HG02678 (cell line): ENCODE data around the gene CACNA2D1.

ENCODE experiments used
- ATAC-seq: cut with Tn5 transposase; IDR thresholded peaks from one replicate; pipeline ENCODE4 v1.9.1; 2021; ENCODE audit warnings: mild to moderate bottlenecking, moderate library complexity; ENCODE audit not compliant: unreplicated experiment

The CACNA2D1 gene

GRCh38 chr7:82012453-82012852 is 431.1 kb downstream of the CACNA2D1 start:
- ATAC-seq = no peak

DNA sequence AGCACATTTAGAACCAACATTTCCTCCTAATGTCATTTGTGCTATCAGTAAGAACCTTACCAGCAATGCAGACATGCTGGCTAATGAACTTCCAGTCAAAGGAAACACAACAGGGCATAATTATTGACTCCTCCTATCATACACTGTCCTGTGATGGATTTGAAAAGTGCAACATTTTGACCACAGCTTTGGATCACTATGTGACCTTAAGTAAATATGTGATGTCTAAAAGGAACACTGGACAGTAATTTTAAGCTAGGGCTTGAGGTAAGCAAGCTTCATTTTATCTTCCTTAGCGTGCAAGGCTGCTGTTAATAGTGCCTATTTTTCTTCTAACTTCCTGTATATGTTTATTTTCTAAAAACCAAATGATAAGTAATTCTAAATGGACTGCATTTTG is 433.2 kb downstream of the CACNA2D1 start:
- ATAC-seq = no peak

DNA sequence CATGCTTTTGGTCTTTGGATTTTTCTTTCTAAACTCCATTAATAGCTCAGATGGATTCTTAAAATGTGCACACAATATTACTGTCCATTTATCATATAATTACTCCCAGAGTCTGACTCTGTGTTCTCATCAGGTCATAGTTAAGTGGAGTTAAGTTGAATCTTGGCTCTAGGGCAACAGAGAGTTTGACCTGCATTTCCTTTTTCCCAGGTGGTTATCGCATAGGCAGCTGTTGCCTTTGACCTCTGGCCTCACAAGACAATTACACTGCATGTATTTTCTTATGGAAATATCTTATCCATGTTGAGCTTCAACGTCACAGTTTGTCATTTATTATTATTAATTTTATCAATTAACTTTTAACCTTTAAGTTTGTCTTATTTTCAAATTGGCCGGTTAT is 436.3 kb downstream of the CACNA2D1 start:
- no peak for ATAC-seq

DNA sequence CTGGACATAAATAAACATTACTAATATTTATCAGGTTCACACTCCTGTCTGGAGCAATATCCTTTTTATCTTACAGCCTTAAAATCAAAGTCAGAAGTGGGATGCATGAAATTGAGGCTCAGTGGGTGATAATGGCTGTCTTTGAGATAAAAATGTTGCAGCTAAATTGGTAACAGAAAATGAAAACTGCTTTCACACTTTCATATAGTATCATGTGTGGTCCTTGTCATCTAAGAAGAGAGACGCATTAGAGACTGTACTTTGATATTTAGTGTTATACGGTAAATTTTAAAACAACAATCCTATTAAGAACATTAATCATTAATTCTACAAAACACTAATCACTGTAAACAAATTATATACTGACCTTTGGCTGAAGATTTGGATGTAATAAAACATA is 438.5 kb downstream of the CACNA2D1 start:
- ATAC-seq = no peak

GRCh38 chr7:81993186-81993585 is 450.4 kb downstream of the CACNA2D1 start:
- ATAC-seq = no peak

DNA sequence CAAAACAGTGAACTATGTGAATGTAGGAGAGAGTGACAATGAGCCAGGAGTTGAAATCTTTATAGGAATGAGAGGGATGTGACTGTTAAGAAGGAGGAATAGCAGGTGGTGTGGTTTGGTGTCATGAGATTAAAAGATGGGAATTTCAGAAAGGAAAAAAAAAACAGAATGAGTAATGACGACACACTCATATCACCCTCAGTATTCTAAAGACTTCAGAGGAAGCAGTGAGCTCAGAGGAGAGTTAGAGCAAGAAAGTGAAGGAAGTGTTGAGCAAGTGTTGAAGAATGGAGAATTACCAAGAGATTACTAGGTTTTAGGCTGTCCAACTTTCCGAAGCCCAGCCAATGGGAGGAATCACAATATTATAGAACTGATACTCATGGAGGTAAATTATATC is 453.2 kb downstream of the CACNA2D1 start:
- ATAC-seq = no peak

- no peak for ATAC-seq
Measured at GRCh38 chr7:81986723-81987470, 456.7 kb downstream of the CACNA2D1 start.

- no peak for ATAC-seq
Measured at GRCh38 chr7:81983406-81983805, 460.2 kb downstream of the CACNA2D1 start.

GRCh38 chr7:81973117-81973516 is 470.5 kb downstream of the CACNA2D1 start:
- ATAC-seq = no peak

GRCh38 chr7:81960026-81960425 is 483.6 kb downstream of the CACNA2D1 start:
- no peak for ATAC-seq

DNA sequence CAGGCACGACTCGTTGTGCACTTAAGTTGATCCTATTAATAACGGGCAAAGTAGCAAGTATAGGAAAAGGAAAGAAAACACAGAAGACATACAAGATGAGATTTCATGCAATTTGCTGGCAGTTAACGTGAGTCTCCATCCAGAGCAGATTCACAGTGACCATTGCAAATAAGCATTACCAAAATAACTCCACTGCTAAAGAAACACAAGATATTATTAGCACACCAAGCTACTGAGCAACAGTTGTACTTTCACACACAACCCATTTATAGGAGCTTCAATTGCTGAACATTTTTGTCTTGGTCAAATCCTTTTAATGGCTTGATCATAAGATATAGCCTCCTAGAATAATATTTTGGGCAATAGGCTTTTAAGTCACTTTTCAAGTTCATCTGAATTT is 486.1 kb downstream of the CACNA2D1 start:
- no peak for ATAC-seq

DNA sequence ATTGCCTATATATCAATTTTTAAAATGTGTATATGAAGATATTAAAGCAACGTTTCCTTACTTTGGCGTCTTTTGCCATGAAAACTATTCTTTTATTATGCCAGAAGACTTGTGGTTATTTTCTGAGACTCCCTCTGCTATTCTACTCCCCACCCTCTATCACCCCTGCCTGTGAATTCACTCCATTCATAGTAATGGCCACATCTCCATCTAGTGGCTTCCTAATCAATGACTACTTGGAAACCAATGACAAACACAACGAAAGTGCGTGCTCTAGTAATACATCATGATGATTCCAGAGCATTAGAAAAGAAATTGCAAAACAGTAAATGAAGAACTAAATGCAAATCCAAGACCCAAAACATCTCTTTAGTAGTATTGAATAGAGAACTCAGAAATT is 487.1 kb downstream of the CACNA2D1 start:
- ATAC-seq = no peak

- no peak for ATAC-seq
Measured at GRCh38 chr7:81949306-81949705, 494.3 kb downstream of the CACNA2D1 start.

- no peak for ATAC-seq
Measured at GRCh38 chr7:81944058-81944457, 499.5 kb downstream of the CACNA2D1 start.

DNA sequence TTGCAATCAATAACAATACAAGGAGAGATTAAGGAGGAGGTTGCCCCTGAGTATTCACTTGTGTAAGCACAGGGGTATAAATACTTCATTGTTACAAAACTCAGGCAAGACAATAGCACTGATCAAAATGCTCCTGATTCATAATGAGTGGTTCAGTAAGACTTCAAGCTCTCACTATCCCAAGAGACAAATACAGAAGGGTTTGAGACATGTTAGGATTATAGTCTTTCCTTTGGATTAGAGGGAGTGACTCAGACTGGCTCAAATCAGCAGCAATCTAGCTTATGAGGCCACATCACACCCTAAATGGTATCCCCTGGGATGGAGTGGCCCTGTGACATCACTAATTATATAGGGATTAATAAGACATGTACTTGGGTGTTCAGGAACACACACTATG is 506.5 kb downstream of the CACNA2D1 start:
- no peak for ATAC-seq

DNA sequence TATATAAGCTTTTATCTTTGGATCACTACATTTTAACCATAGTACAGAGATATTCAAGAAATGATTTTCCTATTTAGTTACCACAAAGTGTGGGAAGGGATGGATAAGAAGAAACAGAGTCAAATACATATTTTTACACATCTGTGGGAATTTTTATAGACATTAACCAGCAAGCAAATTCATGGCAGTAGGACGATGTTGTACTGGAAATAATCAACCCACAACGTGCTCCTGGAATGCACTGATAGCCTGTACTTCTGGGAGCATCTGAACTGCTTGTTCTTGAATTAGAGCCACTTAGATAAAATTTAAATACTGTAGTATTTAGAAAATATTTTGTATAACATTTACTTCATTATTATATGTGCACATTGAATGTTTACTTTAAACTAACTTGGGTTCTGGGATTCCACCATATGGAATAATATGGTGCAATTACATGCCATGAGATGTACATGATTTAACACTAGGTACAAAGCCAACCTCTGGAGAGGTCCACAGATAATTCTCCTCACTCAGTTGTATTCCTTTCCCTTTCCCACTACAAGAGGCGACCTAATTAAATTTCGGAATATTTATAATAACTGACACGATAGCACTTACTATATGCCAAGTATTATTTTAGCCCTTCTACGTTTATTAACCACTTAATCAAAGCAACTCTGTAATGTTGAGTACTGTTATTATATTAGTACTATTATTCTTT is 508.8 kb downstream of the CACNA2D1 start:
- ATAC-seq = no peak

DNA sequence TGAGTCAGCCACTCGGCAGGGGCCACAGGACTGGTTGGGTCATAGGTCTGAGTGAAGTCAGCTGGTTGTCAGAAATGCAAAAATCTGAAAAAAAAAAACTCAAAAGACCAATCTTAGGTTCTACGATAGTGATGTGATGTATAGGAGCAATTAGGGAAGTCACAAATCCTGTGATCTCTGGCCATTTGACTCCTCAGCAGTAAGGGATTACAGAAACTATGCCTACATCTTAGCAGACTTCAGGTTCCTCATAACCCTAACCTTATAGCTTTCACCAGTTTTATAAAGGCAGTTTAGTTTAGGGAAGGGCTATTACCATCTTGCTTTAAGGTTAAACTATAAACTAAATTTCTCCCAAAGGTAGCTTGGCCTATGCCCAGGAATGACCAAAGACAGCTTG is 510.6 kb downstream of the CACNA2D1 start:
- no peak for ATAC-seq

GRCh38 chr7:81929386-81929785 is 514.2 kb downstream of the CACNA2D1 start:
- ATAC-seq = no peak

- ATAC-seq = no peak
Measured at GRCh38 chr7:81926154-81926553, 517.4 kb downstream of the CACNA2D1 start.

GRCh38 chr7:81925530-81925929 is 518.0 kb downstream of the CACNA2D1 start:
- peak; percentile 51 for ATAC-seq

- ATAC-seq = no peak
Measured at GRCh38 chr7:81924494-81924893, 519.1 kb downstream of the CACNA2D1 start.

GRCh38 chr7:81919494-81919893 is 524.1 kb downstream of the CACNA2D1 start:
- no peak for ATAC-seq

GRCh38 chr7:81908220-81908619 is 535.4 kb downstream of the CACNA2D1 start:
- no peak for ATAC-seq
